ENCODE data around the gene TAPBP.
"Not testable (repeated sequence)": the region's sequence is repeated elsewhere in the genome, so short reads cannot be mapped to it uniquely, and the experiment has no call there.

TAPBP gene

DNA sequence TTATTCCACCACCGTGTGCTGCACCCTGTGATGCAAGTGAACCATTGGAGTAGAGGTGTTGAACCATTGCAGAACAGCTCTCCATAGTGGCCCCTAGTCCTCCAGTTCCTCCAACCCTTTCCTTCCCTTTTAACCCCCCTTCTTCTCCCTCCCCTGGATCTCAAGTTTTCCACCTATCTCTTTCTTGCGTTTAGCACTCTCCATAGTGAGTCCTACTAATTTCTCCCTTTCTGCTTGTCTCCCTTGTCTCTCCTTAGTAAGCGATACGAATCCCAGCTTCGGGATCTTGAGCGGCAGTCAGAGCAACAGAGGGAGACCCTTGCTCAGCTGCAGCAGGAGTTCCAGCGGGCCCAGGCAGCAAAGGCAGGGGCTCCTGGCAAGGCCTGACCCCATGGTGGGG lies 23.4 kb downstream of the TAPBP start:
- H3K4me1 ChIP-seq (ENCODE audit: control insufficient read depth, insufficient read depth, low read length): peaks cover 4% of the 10 kb centered on the region
- H3K9me3 ChIP-seq (ENCODE audit: control insufficient read depth, insufficient read depth, low read length): no peaks in the 10 kb centered on the region
- peak overlapping the region; percentile 87 for H3K9ac ChIP-seq (ENCODE audit: low read depth, low read length)
- peak overlapping the region; percentile 95 for H3K4me3 ChIP-seq (ENCODE audit: low read depth, low read length)
- no peaks in the 10 kb centered on the region for H3K27me3 ChIP-seq (ENCODE audit: control insufficient read depth, insufficient read depth, low read length)
- H3K36me3 ChIP-seq (ENCODE audit: control insufficient read depth, insufficient read depth, low read length): peaks cover 24% of the 10 kb centered on the region

DNA sequence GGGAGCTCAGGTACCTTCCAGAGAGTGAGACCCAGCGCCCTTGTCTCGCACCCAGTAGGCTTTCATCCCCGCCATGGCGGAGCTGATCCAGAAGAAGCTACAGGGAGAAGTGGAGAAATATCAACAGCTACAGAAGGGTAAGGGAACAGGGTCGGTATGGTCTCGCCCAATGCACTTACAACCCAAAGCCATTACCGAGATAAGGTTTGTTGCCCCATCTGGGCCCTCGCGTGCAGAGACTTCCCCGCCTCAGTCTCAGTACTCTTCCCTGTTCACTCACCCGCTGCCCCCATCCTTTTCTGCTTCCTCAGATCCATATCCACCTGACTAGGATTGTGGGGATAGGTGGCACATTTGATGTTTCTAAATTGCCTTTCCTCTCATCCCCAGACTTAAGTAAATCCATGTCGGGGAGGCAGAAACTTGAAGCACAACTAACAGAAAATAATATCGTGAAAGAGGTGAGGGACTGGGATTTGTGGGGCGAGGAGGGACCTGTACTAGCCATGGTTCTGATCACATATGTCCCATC lies 24.0 kb downstream of the TAPBP start:
- H3K9me3 ChIP-seq (ENCODE audit: control insufficient read depth, insufficient read depth, low read length): no peaks in the 10 kb centered on the region
- peak overlapping the region; percentile 87 for H3K9ac ChIP-seq (ENCODE audit: low read depth, low read length)
- peaks cover 22% of the 10 kb centered on the region for H3K36me3 ChIP-seq (ENCODE audit: control insufficient read depth, insufficient read depth, low read length)
- peaks cover 4% of the 10 kb centered on the region for H3K4me1 ChIP-seq (ENCODE audit: control insufficient read depth, insufficient read depth, low read length)
- H3K4me3 ChIP-seq (ENCODE audit: low read depth, low read length): peak overlapping the region; percentile 95
- no peaks in the 10 kb centered on the region for H3K27me3 ChIP-seq (ENCODE audit: control insufficient read depth, insufficient read depth, low read length)

DNA sequence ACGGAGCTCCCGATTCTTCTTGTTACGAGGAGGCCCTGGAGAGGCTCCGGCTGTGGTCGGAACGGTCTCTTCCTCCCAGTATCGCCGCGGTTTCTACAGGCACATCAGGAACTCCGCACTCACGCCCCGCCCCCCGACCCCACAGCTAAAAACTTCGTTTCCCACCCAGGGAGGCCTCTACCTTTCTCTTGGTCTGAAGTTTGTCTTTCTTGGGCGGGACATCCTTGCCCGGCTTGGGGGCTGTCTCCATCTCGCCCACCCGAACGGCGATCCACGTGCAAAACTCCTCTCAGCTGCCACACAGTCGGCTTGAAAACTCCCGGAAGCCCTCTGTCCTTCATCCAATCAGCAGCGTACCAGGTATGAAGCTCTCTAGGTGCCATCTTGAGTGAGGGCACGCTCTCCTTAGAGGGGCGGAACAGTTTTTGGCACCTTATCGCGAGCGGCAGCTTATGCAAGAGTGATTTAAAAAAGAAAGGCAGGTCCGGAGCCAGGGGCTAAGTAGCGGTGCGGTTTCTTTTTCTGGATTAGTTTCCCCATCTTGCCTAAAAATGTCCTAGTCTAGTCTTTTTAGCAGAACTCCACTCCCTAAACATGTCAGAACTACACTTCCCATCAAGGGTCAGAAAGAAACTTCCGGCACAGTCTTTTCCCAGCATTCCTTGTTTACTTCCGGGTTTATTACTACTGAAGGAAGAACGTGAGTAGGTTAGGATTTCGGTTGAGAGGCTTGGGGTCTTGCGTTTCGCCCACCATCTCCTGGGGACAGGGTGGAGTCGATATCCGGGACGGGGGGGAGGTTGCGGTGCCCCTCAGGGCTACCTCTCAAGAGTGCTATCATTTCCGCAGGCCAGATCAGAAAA lies 24.7 kb downstream of the TAPBP start, which contains the start of the genes PFDN6 and WDR46:
TSS of gene PFDN6 (plus strand) at position 681 of the 863 bp plus-strand sequence. CDS start 256 bp downstream, outside the sequence.
TSS of gene WDR46 (minus strand) at position 319 of the 863 bp plus-strand sequence. CDS start at position 250, 69 bp downstream.
- Histone ChIP-seq H3K4me3 (ENCODE audit: low read depth, low read length) (peak within 1 kb of the TSS; percentile 95), H3K9me3 (ENCODE audit: control insufficient read depth, insufficient read depth, low read length) (no peaks in the 10 kb centered on the region), H3K9ac (ENCODE audit: low read depth, low read length) (peak within 1 kb of the TSS; percentile 87), H3K36me3 (ENCODE audit: control insufficient read depth, insufficient read depth, low read length) (peaks cover 22% of the 10 kb centered on the region), H3K27me3 (ENCODE audit: control insufficient read depth, insufficient read depth, low read length) (no peaks in the 10 kb centered on the region), H3K4me1 (ENCODE audit: control insufficient read depth, insufficient read depth, low read length) (peaks cover 4% of the 10 kb centered on the region)

DNA sequence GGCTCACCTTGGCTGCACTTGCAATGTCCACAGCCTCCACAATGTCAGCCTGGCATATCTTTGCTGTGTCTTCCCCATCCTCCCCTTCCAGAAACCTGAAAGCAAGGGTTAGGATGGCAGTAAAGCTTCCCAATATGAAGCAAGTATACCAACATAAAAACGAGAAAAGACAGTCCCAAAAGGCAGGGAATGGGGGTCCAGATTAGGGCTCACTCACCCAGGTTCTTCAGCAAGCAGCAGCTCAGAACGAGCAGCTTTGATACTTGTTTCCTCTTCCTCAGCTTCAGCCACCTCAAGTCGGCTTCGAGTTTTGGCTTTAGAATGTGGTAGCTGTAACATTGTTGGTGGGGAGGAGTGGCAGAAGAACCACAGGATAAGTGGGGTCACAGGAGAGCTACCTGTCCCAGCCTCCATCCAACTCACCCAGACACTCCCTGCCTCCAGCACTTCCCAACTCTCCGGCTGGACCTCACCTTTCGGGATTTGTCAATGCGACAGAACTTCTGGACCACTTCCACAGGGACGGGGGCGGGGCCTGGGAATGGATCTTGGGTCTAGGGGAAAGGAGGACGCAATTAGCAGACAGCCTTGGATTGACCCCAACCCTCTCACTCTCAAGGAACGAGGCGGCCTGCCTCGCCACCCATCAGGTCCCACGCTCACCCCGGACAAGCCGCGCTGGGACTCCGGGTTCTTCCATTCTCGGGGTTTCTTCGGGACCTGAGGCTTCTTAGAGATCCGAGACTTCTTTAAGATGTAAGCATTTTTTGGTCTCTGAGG lies 25.5 kb downstream of the TAPBP start:
- Histone ChIP-seq H3K36me3 (ENCODE audit: control insufficient read depth, insufficient read depth, low read length) (peaks cover 22% of the 10 kb centered on the region), H3K9ac (ENCODE audit: low read depth, low read length) (peak overlapping the region; percentile 50), H3K4me3 (ENCODE audit: low read depth, low read length) (peak overlapping the region; percentile 95), H3K27me3 (ENCODE audit: control insufficient read depth, insufficient read depth, low read length) (no peaks in the 10 kb centered on the region), H3K9me3 (ENCODE audit: control insufficient read depth, insufficient read depth, low read length) (no peaks in the 10 kb centered on the region), H3K4me1 (ENCODE audit: control insufficient read depth, insufficient read depth, low read length) (peaks cover 4% of the 10 kb centered on the region)

DNA sequence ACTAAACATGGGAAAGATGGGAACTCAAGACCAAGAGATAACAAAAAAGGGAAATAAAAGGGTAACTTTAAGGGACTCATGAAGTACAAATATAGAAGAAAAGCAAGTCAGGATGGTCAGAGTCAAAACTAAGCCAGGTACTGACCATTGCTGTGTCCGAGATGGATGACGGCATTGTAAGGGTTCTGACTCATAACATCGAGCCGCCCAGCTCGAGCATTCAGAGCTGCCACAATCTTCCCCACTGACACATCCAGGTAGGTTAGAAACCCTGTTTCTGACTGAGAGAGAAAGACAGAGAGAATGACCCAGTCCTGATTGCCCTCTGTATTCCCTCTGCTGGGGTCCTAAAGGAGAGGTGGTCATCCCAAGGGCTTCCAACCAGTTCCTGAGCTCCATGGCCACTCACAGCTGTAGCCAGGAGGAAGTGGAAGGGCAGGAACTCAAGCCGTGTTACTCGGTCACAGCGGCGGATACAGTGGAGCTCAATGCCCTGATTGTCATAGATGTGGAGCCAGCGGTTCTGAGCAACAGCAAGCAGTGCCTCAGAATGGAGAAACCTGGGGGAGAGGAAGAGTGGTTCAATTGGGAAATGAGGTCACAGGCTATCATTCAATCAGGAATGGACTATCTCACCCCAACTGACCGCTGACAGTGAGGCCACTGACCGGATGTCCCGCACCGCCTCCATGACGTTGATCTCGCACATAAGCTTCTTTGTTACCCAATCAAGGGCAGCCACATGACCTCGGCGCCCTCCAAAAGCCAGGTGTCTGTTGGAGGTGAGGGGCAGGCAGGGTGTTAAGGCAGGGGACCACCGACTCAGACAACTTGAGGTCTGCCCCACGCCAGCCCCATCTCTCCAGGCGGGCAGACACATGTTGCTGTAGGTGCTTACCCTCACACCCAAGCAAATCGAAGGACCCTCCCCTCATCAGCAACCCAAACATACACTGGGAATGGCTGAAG lies 26.6 kb downstream of the TAPBP start:
- H3K9ac ChIP-seq (ENCODE audit: low read depth, low read length): no peak overlapping the region
- H3K4me3 ChIP-seq (ENCODE audit: low read depth, low read length): no peak overlapping the region
- no peaks in the 10 kb centered on the region for H3K9me3 ChIP-seq (ENCODE audit: control insufficient read depth, insufficient read depth, low read length)
- H3K36me3 ChIP-seq (ENCODE audit: control insufficient read depth, insufficient read depth, low read length): peaks cover 19% of the 10 kb centered on the region
- H3K27me3 ChIP-seq (ENCODE audit: control insufficient read depth, insufficient read depth, low read length): no peaks in the 10 kb centered on the region
- H3K4me1 ChIP-seq (ENCODE audit: control insufficient read depth, insufficient read depth, low read length): peaks cover 4% of the 10 kb centered on the region

DNA sequence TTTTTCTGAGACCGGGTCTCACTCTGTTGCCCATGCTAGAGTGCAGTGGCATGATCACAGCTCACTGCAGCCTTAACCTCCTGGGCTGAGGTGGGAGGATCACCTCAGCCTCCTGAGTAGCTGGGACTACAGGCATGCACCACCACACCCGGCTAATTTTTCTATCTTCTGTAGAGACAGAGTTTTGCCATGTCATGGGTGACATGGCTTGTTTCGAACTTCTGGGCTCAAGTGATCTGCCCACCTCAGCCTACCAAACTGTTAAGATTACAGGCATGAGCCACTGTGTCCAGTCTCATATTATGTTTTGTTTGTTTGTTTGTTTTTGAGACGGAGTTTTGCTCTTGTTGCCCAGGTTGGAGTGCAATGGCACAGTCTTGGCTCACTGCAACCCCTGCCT lies 28.7 kb downstream of the TAPBP start:
- H3K27me3 ChIP-seq (ENCODE audit: control insufficient read depth, insufficient read depth, low read length); H3K4me3 ChIP-seq (ENCODE audit: low read depth, low read length); H3K4me1 ChIP-seq (ENCODE audit: control insufficient read depth, insufficient read depth, low read length); H3K9me3 ChIP-seq (ENCODE audit: control insufficient read depth, insufficient read depth, low read length); H3K9ac ChIP-seq (ENCODE audit: low read depth, low read length): not testable (repeated sequence)
- H3K36me3 ChIP-seq (ENCODE audit: control insufficient read depth, insufficient read depth, low read length): peaks cover 12% of the 10 kb centered on the region

DNA sequence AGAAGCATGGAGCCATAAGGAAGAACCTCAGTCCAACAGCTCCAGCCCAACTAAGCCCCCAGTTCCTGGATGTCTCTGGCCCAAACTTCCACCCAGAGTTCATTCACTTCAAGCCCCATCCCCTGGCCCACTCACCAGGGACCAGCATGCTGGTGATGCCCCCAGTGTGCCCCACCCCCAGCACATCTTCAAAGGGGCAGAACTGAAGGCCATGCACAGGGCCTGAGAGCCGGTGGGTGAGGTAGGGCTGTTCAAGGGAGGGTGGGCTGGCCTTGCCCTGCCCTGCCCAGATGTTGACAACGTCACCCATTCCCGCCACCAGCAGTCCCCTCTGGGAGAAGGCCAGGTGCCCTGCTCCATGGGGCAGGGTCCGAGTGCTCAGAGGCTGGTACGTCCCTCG lies 33.3 kb downstream of the TAPBP start:
- H3K4me1 ChIP-seq (ENCODE audit: control insufficient read depth, insufficient read depth, low read length): no peaks in the 10 kb centered on the region
- no peaks in the 10 kb centered on the region for H3K9me3 ChIP-seq (ENCODE audit: control insufficient read depth, insufficient read depth, low read length)
- no peaks in the 10 kb centered on the region for H3K27me3 ChIP-seq (ENCODE audit: control insufficient read depth, insufficient read depth, low read length)
- peak overlapping the region; percentile 24 for H3K9ac ChIP-seq (ENCODE audit: low read depth, low read length)
- H3K36me3 ChIP-seq (ENCODE audit: control insufficient read depth, insufficient read depth, low read length): peaks cover 27% of the 10 kb centered on the region
- no peak overlapping the region for H3K4me3 ChIP-seq (ENCODE audit: low read depth, low read length)

DNA sequence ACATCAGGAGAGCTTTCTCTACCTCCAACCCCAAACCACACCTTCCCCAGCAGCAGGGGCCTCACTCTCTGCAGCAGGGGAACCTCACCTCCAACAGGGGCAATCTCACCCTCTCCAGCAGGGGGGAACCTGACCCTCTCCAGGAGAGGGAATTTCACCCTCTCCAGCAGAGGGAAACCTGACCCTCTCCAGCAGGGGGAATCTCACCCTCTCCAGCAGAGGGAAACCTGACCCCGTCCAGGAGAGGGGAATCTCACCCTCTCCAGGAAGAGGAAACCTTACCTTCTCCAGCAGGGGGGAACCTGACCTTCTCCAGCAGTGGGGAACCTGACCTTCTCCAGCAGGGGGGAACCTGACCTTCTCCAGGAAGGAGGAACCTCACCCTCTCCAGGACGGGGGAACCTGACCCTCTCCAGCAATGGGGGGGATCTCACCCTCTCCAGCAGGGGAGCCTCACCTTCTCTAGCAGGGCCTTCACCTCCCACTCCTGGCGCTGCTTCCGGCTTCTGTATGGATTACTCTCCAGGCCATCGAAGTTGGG lies 33.8 kb downstream of the TAPBP start:
- Histone ChIP-seq H3K9me3 (ENCODE audit: control insufficient read depth, insufficient read depth, low read length) (no peaks in the 10 kb centered on the region), H3K36me3 (ENCODE audit: control insufficient read depth, insufficient read depth, low read length) (peaks cover 32% of the 10 kb centered on the region), H3K9ac (ENCODE audit: low read depth, low read length) (peak overlapping the region; percentile 24), H3K4me3 (ENCODE audit: low read depth, low read length) (no peak overlapping the region), H3K27me3 (ENCODE audit: control insufficient read depth, insufficient read depth, low read length) (no peaks in the 10 kb centered on the region), H3K4me1 (ENCODE audit: control insufficient read depth, insufficient read depth, low read length) (peaks cover 3% of the 10 kb centered on the region)

DNA sequence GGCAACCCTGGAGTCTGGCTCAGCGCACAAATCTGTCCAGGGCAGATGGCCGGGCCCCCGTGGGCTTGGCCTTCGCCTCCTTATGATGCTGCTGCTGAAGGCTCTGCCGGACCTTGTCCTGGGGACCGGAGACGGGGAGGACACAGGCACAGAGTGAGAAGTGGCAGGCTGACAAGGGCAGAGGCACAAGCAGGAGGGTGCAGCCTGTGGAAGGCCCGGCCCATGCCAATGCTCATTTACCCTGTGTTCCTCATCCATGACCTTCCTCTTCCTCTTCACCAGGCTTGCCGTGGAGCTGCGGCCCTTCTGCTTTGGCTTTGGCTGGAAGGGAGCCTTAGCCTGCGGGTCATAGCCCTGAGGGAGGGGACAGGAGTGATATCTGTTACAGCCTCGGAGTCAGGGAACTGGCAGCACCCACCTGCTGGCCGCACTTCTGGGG lies 34.6 kb downstream of the TAPBP start:
- no peaks in the 10 kb centered on the region for H3K9me3 ChIP-seq (ENCODE audit: control insufficient read depth, insufficient read depth, low read length)
- no peaks in the 10 kb centered on the region for H3K27me3 ChIP-seq (ENCODE audit: control insufficient read depth, insufficient read depth, low read length)
- H3K4me1 ChIP-seq (ENCODE audit: control insufficient read depth, insufficient read depth, low read length): peaks cover 8% of the 10 kb centered on the region
- no peak overlapping the region for H3K4me3 ChIP-seq (ENCODE audit: low read depth, low read length)
- H3K9ac ChIP-seq (ENCODE audit: low read depth, low read length): no peak overlapping the region
- peaks cover 39% of the 10 kb centered on the region for H3K36me3 ChIP-seq (ENCODE audit: control insufficient read depth, insufficient read depth, low read length)

DNA sequence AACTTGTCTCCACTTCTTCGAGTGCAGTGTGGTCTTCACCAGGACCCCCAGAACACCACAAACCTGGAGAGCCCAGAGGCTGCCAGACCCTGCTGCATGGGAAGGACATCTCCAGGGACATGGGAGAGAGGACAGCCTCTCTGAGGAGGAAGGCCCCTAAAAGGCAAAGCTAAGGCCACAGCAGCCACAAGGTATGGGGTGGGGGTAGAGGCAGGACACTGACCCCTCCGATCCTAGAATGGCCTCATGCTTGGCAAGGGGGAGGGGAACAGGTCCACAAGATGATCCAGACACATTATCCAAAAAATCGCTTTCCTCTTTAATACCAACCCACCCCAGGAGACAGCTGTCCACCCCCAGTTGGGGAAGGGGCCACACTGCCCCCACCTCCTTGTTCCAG lies 35.1 kb downstream of the TAPBP start:
- Histone ChIP-seq H3K4me3 (ENCODE audit: low read depth, low read length) (no peak overlapping the region), H3K9ac (ENCODE audit: low read depth, low read length) (no peak overlapping the region), H3K36me3 (ENCODE audit: control insufficient read depth, insufficient read depth, low read length) (peaks cover 44% of the 10 kb centered on the region), H3K9me3 (ENCODE audit: control insufficient read depth, insufficient read depth, low read length) (no peaks in the 10 kb centered on the region), H3K27me3 (ENCODE audit: control insufficient read depth, insufficient read depth, low read length) (no peaks in the 10 kb centered on the region), H3K4me1 (ENCODE audit: control insufficient read depth, insufficient read depth, low read length) (peaks cover 8% of the 10 kb centered on the region)

Data from iPS-15b (cell line).